Testis (tissue), 2 donors: ENCODE measurements around the gene RTP1.

ENCODE experiments used
- CTCF ChIP-seq, 3 experiments: fragments of 450-650 bp in 2 of 3; fragments of 200-600 bp in 1 of 3; sonication (generic) in 1 of 3; IDR thresholded peaks; one replicate each; pipeline ENCODE4 v1.5.1; 2016 to 2019; ENCODE audit warnings: antibody characterized with exemption in 3 of 3, mild to moderate bottlenecking in 2 of 3, moderate library complexity in 1 of 3
- POLR2A ChIP-seq: fragments of 450-650 bp; IDR thresholded peaks from one replicate; pipeline ENCODE4 v1.6.1; 2017; ENCODE audit warnings: antibody characterized with exemption, mild to moderate bottlenecking, moderate library complexity

DNA sequence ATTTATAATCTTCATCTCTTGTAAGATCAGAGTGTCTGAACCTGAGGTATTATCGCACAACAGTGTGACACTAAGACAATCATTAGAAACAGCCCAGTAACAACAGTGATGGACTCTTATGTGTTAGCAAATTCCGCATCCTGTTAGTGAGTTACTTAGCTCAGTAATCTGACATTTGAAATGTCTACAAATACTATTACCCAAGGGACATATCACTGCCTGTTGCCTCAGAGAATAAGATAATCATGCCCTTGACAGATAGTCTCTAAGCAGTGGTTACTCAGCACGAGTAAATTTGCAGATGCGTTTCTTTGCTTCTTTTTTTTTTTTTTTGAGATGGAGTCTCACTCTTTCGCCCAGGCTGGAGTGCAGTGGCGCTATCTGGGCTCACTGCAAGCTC is 13.4 kb upstream of the RTP1 start:
- TF ChIP-seq CTCF (IDR thresholded peaks at IDR 0.05), result no peak
- TF ChIP-seq POLR2A, result no peak
